8988T (cell line): ENCODE measurements around the gene HSD3B2.
"Not testable (repeated sequence)": the region's sequence is repeated elsewhere in the genome, so short reads cannot be mapped to it uniquely, and the experiment has no call there.

ENCODE experiments used
- DNase-seq: peaks from one replicate; pipeline ENCODE4 v3.0.0; 2011

The HSD3B2 gene

GRCh38 chr1:119414950-119415349 lies at the start of gene HSD3B2:
Gene HSD3B2 (plus strand): TSS chr1:119415150. CDS start chr1:119415420, 270 bp downstream.
- no peak for DNase-seq

- DNase-seq = no peak
Observed at GRCh38 chr1:119366424-119366823, 48.5 kb upstream of the HSD3B2 start.

GRCh38 chr1:119367432-119368124 lies 47.4 kb upstream of the HSD3B2 start:
- no peak for DNase-seq

- no peak for DNase-seq
Observed at GRCh38 chr1:119368554-119368953, 46.4 kb upstream of the HSD3B2 start, which contains the start of gene HAO2. Gene HAO2 (plus strand): TSS chr1:119368785. CDS start chr1:119381086, 12,301 bp downstream.

- DNase-seq = no peak
Observed at GRCh38 chr1:119370748-119371147, 44.2 kb upstream of the HSD3B2 start.

- DNase-seq = no peak
Observed at GRCh38 chr1:119371815-119372214, 43.1 kb upstream of the HSD3B2 start.

- DNase-seq = peak; percentile 9
Observed at GRCh38 chr1:119372503-119373086, 42.4 kb upstream of the HSD3B2 start.

- DNase-seq = no peak
Observed at GRCh38 chr1:119373465-119373864, 41.5 kb upstream of the HSD3B2 start.

GRCh38 chr1:119374208-119374874 lies 40.6 kb upstream of the HSD3B2 start:
- DNase-seq = no peak

- DNase-seq = no peak
Observed at GRCh38 chr1:119375366-119375765, 39.6 kb upstream of the HSD3B2 start.

GRCh38 chr1:119376594-119376993 lies 38.4 kb upstream of the HSD3B2 start:
- DNase-seq = no peak

- not testable (repeated sequence) for DNase-seq
Observed at GRCh38 chr1:119377594-119377993, 37.4 kb upstream of the HSD3B2 start.

GRCh38 chr1:119379117-119379516 lies 35.8 kb upstream of the HSD3B2 start:
- DNase-seq = no peak

GRCh38 chr1:119380304-119380703 lies 34.6 kb upstream of the HSD3B2 start:
- no peak for DNase-seq

GRCh38 chr1:119380983-119381662 lies 33.8 kb upstream of the HSD3B2 start:
- DNase-seq = no peak

GRCh38 chr1:119384591-119384990 lies 30.4 kb upstream of the HSD3B2 start:
- no peak for DNase-seq

GRCh38 chr1:119385650-119386049 lies 29.3 kb upstream of the HSD3B2 start:
- no peak for DNase-seq

GRCh38 chr1:119387858-119388257 lies 27.1 kb upstream of the HSD3B2 start:
- DNase-seq = no peak

- DNase-seq = no peak
Observed at GRCh38 chr1:119388450-119388849, 26.5 kb upstream of the HSD3B2 start.

GRCh38 chr1:119390526-119390925 lies 24.4 kb upstream of the HSD3B2 start:
- no peak for DNase-seq

- no peak for DNase-seq
Observed at GRCh38 chr1:119391749-119392148, 23.2 kb upstream of the HSD3B2 start.

GRCh38 chr1:119394085-119394484 lies 20.9 kb upstream of the HSD3B2 start:
- DNase-seq = no peak

GRCh38 chr1:119396982-119397381 lies 18.0 kb upstream of the HSD3B2 start:
- DNase-seq = no peak

- DNase-seq = no peak
Observed at GRCh38 chr1:119397986-119398385, 17.0 kb upstream of the HSD3B2 start.
